Measurements from ENCODE around the gene ANKLE2.

DNA sequence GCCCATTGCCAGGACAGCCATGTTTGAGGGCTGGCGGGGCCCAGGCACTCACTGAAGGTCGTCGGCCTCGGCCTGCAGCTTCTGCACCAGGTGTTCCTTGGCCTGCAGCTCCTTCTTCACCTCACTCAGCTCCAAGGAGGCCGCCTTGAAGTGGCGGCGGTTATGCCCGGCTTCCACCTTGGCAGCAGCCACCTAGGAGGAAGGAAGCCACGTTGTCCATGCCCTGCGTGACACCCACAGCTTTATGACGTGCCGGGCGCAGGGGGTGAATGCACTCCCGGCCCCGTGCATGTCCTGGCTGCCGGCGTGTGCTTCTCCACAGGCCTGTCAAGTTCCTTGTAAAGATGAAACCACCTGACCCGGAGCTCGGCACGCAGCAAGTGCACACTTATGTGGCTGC, 16.0 kb upstream of the ANKLE2 start:
- TF ChIP-seq CTCF (IDR thresholded peaks at IDR 0.05) (no peak), POLR2A (IDR thresholded peaks at IDR 0.05) (no peak)
